HepG2 (cell line): Measurements from ENCODE around the gene SCFD2. TPM values are rescaled to one million over a fixed set of nuclear protein-coding genes. Genes with fewer than 3 reads are reported as not detected.

ENCODE experiments used
- ATAC-seq: fragments of 200-7000 bp; cut with Tn5 transposase; 3 replicates; pipeline ENCODE4 v1.9.1; 2020; ENCODE audit warnings: mild to moderate bottlenecking, moderate library complexity
- BruUV-seq: library from RNA; stranded (reverse); fragments of 400-500 nt; replicated peaks from 2 replicates; lab custom pipeline; 2021; lab: Mats Ljungman, UMichigan
- CTCF ChIA-PET: fragments of 300-600 bp; formaldehyde crosslinking; extraction: SDS; loops from one replicate; lab custom pipeline; 2021; ENCODE audit warnings: low total read pairs, inconsistent platforms, low intra/inter-chr PET ratio; lab: Yijun Ruan, JAX
- POLR2A ChIA-PET: fragments of 350-600 bp; sonication (Branson Sonifier 250); formaldehyde crosslinking; loops from one replicate; lab custom pipeline; 2020; ENCODE audit warnings: antibody characterized with exemption, inconsistent platforms; lab: Yijun Ruan, JAX
- DNase-seq: peaks from one replicate; pipeline ENCODE4 v3.0.0-alpha.2; 2015; ENCODE audit warnings: low spot score
- FAIRE-seq: peaks from 3 replicates; lab custom pipeline; 2011; peaks lifted over from hg19 to GRCh38; lab: Jason Lieb, UNC
- H2AFZ ChIP-seq: one replicate; pipeline ENCODE4 v1.6.1; 2011; ENCODE audit warnings: low read length, inconsistent platforms
- H3K27ac ChIP-seq: fragments of 300-600 bp; 3 replicates; pipeline ENCODE4 v1.8.0; 2011; ENCODE audit warnings: mixed run types, mild to moderate bottlenecking, mixed read lengths, low read length, inconsistent platforms; ENCODE audit not compliant: insufficient read depth; ENCODE audit errors: extremely low read length
- H3K27me3 ChIP-seq, 2 experiments: fragments of 200-600 bp in 1 of 2; 2 replicates in 1 of 2; 3 replicates in 1 of 2; pipeline versions ENCODE4 v1.6.0 to v1.8.0; 2011; ENCODE audit warnings: low read length in 2 of 2, mild to moderate bottlenecking in 2 of 2, moderate library complexity in 2 of 2, inconsistent platforms in 1 of 2; ENCODE audit not compliant: insufficient read depth in 2 of 2, control insufficient read depth in 1 of 2
- H3K36me3 ChIP-seq, 2 experiments: fragments of 200-600 bp in 1 of 2; replicated peaks in 1 of 2; 2 replicates in 1 of 2; 3 replicates in 1 of 2; pipeline versions ENCODE4 v1.5.1 to v1.8.0; 2011; ENCODE audit warnings: low read length in 2 of 2, inconsistent platforms in 1 of 2; ENCODE audit not compliant: insufficient read depth in 2 of 2, control insufficient read depth in 1 of 2
- H3K4me1 ChIP-seq: 2 replicates; pipeline ENCODE4 v1.5.1; 2012; ENCODE audit warnings: low read length, inconsistent platforms; ENCODE audit not compliant: insufficient read depth
- H3K4me2 ChIP-seq: 2 replicates; pipeline ENCODE4 v1.6.0; 2011; ENCODE audit warnings: low read depth, low read length, inconsistent platforms
- H3K4me3 ChIP-seq, 3 experiments: fragments of 200-600 bp in 1 of 3; sonication (generic), shearing (Covaris generic) in 1 of 3; replicated peaks in 1 of 3; 2 replicates each; pipeline ENCODE4 v1.5.1; 2011 to 2016; ENCODE audit warnings: low read length in 3 of 3, inconsistent platforms in 2 of 3, low read depth in 2 of 3, mild to moderate bottlenecking in 2 of 3, control low read depth in 1 of 3, mixed read lengths in 1 of 3; ENCODE audit not compliant: insufficient read depth in 1 of 3
- H3K79me2 ChIP-seq: one replicate; pipeline ENCODE4 v1.6.1; 2011; ENCODE audit warnings: low read length, inconsistent platforms; ENCODE audit not compliant: insufficient read depth
- H3K9ac ChIP-seq: 2 replicates; pipeline ENCODE4 v1.6.0; 2011; ENCODE audit warnings: mild to moderate bottlenecking, low read depth, low read length, inconsistent platforms; ENCODE audit not compliant: insufficient read depth
- H3K9me3 ChIP-seq: 2 replicates; pipeline ENCODE4 v1.5.1; 2012; ENCODE audit warnings: mild to moderate bottlenecking, low read length
- H4K20me1 ChIP-seq: 2 replicates; pipeline ENCODE4 v1.6.0; 2011; ENCODE audit warnings: inconsistent platforms, mild to moderate bottlenecking, low read length, moderate library complexity; ENCODE audit not compliant: insufficient read depth
- ARID5B ChIP-seq: IDR thresholded peaks from 2 replicates; pipeline ENCODE4 v1.4.0; 2020; ENCODE audit warnings: mild to moderate bottlenecking, missing genetic modification reagents
- HMGXB4 ChIP-seq, 2 experiments: sonication (generic) in 1 of 2; formaldehyde crosslinking in 1 of 2; IDR thresholded peaks; 2 replicates each; pipeline versions ENCODE4 v1.4.0 to v1.6.1; 2018 to 2020; ENCODE audit warnings: missing genetic modification reagents in 2 of 2, borderline replicate concordance in 1 of 2, low read depth in 1 of 2, mild to moderate bottlenecking in 1 of 2, missing biosample characterization in 1 of 2
- HNF4G ChIP-seq, 2 experiments: sonication (generic) in 1 of 2; formaldehyde crosslinking in 1 of 2; IDR thresholded peaks; 2 replicates each; pipeline versions ENCODE4 v1.4.0 to v1.6.1; 2011 to 2020; ENCODE audit warnings: borderline replicate concordance in 2 of 2, low read depth in 2 of 2, mild to moderate bottlenecking in 2 of 2, low read length in 1 of 2, missing genetic modification reagents in 1 of 2, moderate library complexity in 1 of 2
- HOXA5 ChIP-seq: sonication (generic); formaldehyde crosslinking; IDR thresholded peaks from 2 replicates; pipeline ENCODE4 v1.4.0; 2020; ENCODE audit warnings: missing genetic modification reagents
- SP4 ChIP-seq: sonication (generic); formaldehyde crosslinking; IDR thresholded peaks from 2 replicates; pipeline ENCODE4 v1.8.1; 2023; ENCODE audit warnings: mild to moderate bottlenecking, missing genetic modification reagents
- SYNCRIP ChIP-seq: fragments of 200-400 bp; formaldehyde crosslinking; IDR thresholded peaks from 2 replicates; pipeline ENCODE4 v1.6.1; 2018; ENCODE audit warnings: mild to moderate bottlenecking, low read depth, low read length; ENCODE audit not compliant: insufficient read depth
- TMF1 ChIP-seq: sonication (generic); formaldehyde crosslinking; IDR thresholded peaks from 2 replicates; pipeline ENCODE4 v1.8.1; 2022; ENCODE audit warnings: low read depth, missing genetic modification reagents
- ZBTB43 ChIP-seq: sonication (generic); formaldehyde crosslinking; conservative IDR thresholded peaks from 2 replicates; pipeline ENCODE4 v1.4.0; 2020; ENCODE audit warnings: missing genetic modification reagents
- ZBTB7A ChIP-seq: sonication (generic); formaldehyde crosslinking; IDR thresholded peaks from 2 replicates; pipeline ENCODE4 v1.8.0; 2022; ENCODE audit warnings: mild to moderate bottlenecking, missing genetic modification reagents
- ZFP1 ChIP-seq: IDR thresholded peaks from 2 replicates; pipeline ENCODE4 v1.6.1; 2016
- ZKSCAN5 ChIP-seq: sonication (generic); formaldehyde crosslinking; IDR thresholded peaks from 2 replicates; pipeline ENCODE4 v1.5.1; 2020; ENCODE audit warnings: mild to moderate bottlenecking, missing genetic modification reagents
- ZNF276 ChIP-seq: sonication (generic); formaldehyde crosslinking; IDR thresholded peaks from 2 replicates; pipeline ENCODE4 v1.4.0; 2020; ENCODE audit warnings: mild to moderate bottlenecking, low read depth, missing genetic modification reagents
- ZNF543 ChIP-seq: sonication (generic); formaldehyde crosslinking; IDR thresholded peaks from 2 replicates; pipeline ENCODE4 v1.4.0; 2020; ENCODE audit warnings: mild to moderate bottlenecking, missing genetic modification reagents
- ZNF775 ChIP-seq: sonication (generic); formaldehyde crosslinking; IDR thresholded peaks from 2 replicates; pipeline ENCODE4 v1.4.0; 2020; ENCODE audit warnings: missing genetic modification reagents, mild to moderate bottlenecking, moderate library complexity, borderline replicate concordance
- WGBS: methylation state at CpG from one replicate; pipeline ENCODE4 v1.1.6; 2017; ENCODE audit warnings: low lambda C conversion rate; 5-methylcytosine and 5-hydroxymethylcytosine counted together
- in situ Hi-C: cut with HindIII; loops from 2 replicates; pipeline ENCODE4 v1.10.0; 2017; ENCODE audit warnings: low pct_unique_long_range_greater_than_20kb; ENCODE audit not compliant: extremely low pct_ligation_motif_present
- intact Hi-C: fragments of 100-400 bp; cut with micrococcal nuclease; formaldehyde crosslinking; loops from one replicate; pipeline ENCODE4 v1.10.0; 2022; ENCODE audit not compliant: unreplicated experiment
- polyA plus RNA-seq, 8 experiments: library from polyadenylated mRNA; depleted of rRNA in 3 of 8; stranded (reverse) in 7 of 8; unstranded in 1 of 8; fragments of >200 nt; fragmentation: Illumina TruSeq in 4 of 8; extraction: Trizol in 4 of 8; gene quantifications; 2 replicates each; pipeline versions ENCODE4 v1.2.1 to v1.2.3, GENCODE V29; 2011 to 2016; ENCODE audit warnings: low read depth in 4 of 8, missing spikeins in 1 of 8, mixed read lengths in 1 of 8; ENCODE audit not compliant: insufficient read depth in 1 of 8
- total RNA-seq, 5 experiments: library from RNA; depleted of rRNA; stranded (reverse); fragments of >200 nt; fragmentation: Illumina TruSeq; extraction: Trizol; gene quantifications; 2 replicates each; pipeline ENCODE4 v1.2.3, GENCODE V29; 2016; ENCODE audit warnings: low read depth in 1 of 5

SCFD2 gene
- total and polyA plus RNA-seq, 2 of the 13 experiments (the other 11 are each of a cell fraction or from before 2014, with no cell fraction given), result 4.6 to 15.6 TPM

GRCh38 chr4:53168228-53168627 lies 197.6 kb downstream of the SCFD2 start:
- ATAC-seq, result no peak
- WGBS, result 100% methylated on average over 1 of the region's 1 CpG
- Histone ChIP-seq H3K79me2 (no peaks in the 10 kb centered on the region), H3K27me3 (no peaks in the 10 kb centered on the region), H3K4me2 (no peak overlapping the region), H3K4me1 (no peaks in the 10 kb centered on the region), H4K20me1 (no peaks in the 10 kb centered on the region), H3K27ac (no peak overlapping the region), H2AFZ (no peak overlapping the region), H3K9me3 (no peaks in the 10 kb centered on the region), H3K36me3 (no peaks in the 10 kb centered on the region), H3K9ac (no peak overlapping the region), H3K4me3 (no peak overlapping the region)
- ChIA-PET POLR2A (no interaction called here), CTCF (no interaction called here)
- no TSS peak for BruUV-seq
- intact Hi-C loops, result no loop called here
- DNase-seq, result no peak
- in situ Hi-C loops, result no loop called here
- no peak for FAIRE-seq
- TF ChIP-seq HMGXB4 (CRISPR knock-in tag; IDR thresholded peaks at IDR 0.05; ENCODE audit: borderline replicate concordance in 1 of 2, low read depth in 1 of 2) (no peak), ZNF276 (CRISPR knock-in tag) (no peak), SYNCRIP (no peak), ZKSCAN5 (CRISPR knock-in tag) (no peak), HNF4G (IDR thresholded peaks at IDR 0.05; ENCODE audit: borderline replicate concordance, low read depth, low read length) (no peak), HNF4G (CRISPR knock-in tag; IDR thresholded peaks at IDR 0.05; ENCODE audit: borderline replicate concordance, low read depth) (no peak), TMF1 (CRISPR knock-in tag) (no peak), ZBTB43 (CRISPR knock-in tag) (no peak), SP4 (no peak), ZNF775 (CRISPR knock-in tag) (no peak), ZNF543 (CRISPR knock-in tag) (no peak), HOXA5 (CRISPR knock-in tag) (no peak), ZBTB7A (no peak), ZFP1 (CRISPR knock-in tag) (no peak), ARID5B (CRISPR knock-in tag) (no peak)
